ENCODE measurements around the gene IRGQ.
"Not testable (repeated sequence)": the region's sequence is repeated elsewhere in the genome, so short reads cannot be mapped to it uniquely, and the experiment has no call there.

IRGQ gene

GRCh38 chr19:43547926-43548325 is 48.0 kb downstream of the IRGQ start:
- not testable (repeated sequence) for H3K9me3 Mint-ChIP-seq; H3K27me3 Mint-ChIP-seq; DNase-seq; H3K4me1 Mint-ChIP-seq (ENCODE audit: low read depth in 2 of 2); ATAC-seq (replicated peaks); H3K4me3 Mint-ChIP-seq
- Mint-ChIP-seq H3K27ac (peak overlapping the region in 1 of 2 donors; percentile 74), H3K36me3 (ENCODE audit: insufficient read depth) (peaks cover 25% of the 10 kb centered on the region)

- no peak overlapping the region for H3K4me3 Mint-ChIP-seq
- no peak for ATAC-seq (replicated peaks)
- H3K27me3 Mint-ChIP-seq, result no peaks in the 10 kb centered on the region
- peaks cover 0 to 5% of the 10 kb centered on the region in 2 donors for H3K4me1 Mint-ChIP-seq (ENCODE audit: low read depth in 2 of 2)
- no peak for DNase-seq
- H3K36me3 Mint-ChIP-seq (ENCODE audit: insufficient read depth), result peaks cover 22% of the 10 kb centered on the region
- no peaks in the 10 kb centered on the region for H3K9me3 Mint-ChIP-seq
- H3K27ac Mint-ChIP-seq, result peak overlapping the region; percentile 74 to 87
Observed at GRCh38 chr19:43546581-43546980, 49.4 kb downstream of the IRGQ start.

GRCh38 chr19:43545981-43546380 is 50.0 kb downstream of the IRGQ start:
- H3K4me1 Mint-ChIP-seq (ENCODE audit: low read depth in 2 of 2), result peaks cover 0 to 3% of the 10 kb centered on the region in 2 donors
- no peak overlapping the region for H3K4me3 Mint-ChIP-seq
- H3K27ac Mint-ChIP-seq, result peak overlapping the region in 1 of 2 donors; percentile 87
- DNase-seq, result no peak
- no peaks in the 10 kb centered on the region for H3K9me3 Mint-ChIP-seq
- peaks cover 22% of the 10 kb centered on the region for H3K36me3 Mint-ChIP-seq (ENCODE audit: insufficient read depth)
- no peaks in the 10 kb centered on the region for H3K27me3 Mint-ChIP-seq
- ATAC-seq (replicated peaks), result no peak

GRCh38 chr19:43545276-43545675 is 50.7 kb downstream of the IRGQ start:
- Mint-ChIP-seq H3K36me3 (ENCODE audit: insufficient read depth) (peaks cover 16% of the 10 kb centered on the region), H3K9me3 (no peaks in the 10 kb centered on the region), H3K27me3 (no peaks in the 10 kb centered on the region), H3K27ac (peak overlapping the region; percentile 64 to 87), H3K4me1 (ENCODE audit: low read depth in 2 of 2) (peaks cover 0 to 3% of the 10 kb centered on the region in 2 donors), H3K4me3 (no peak overlapping the region)
- ATAC-seq (replicated peaks) (no peak), DNase-seq (no peak)

- DNase-seq (no peak), ATAC-seq (replicated peaks) (no peak)
- Mint-ChIP-seq H3K9me3 (peaks cover 0 to 2% of the 10 kb centered on the region in 2 donors), H3K4me3 (no peak overlapping the region), H3K4me1 (ENCODE audit: low read depth in 2 of 2) (peaks cover 0 to 3% of the 10 kb centered on the region in 2 donors), H3K27ac (peak overlapping the region in 1 of 2 donors; percentile 69), H3K27me3 (no peaks in the 10 kb centered on the region), H3K36me3 (ENCODE audit: insufficient read depth) (peaks cover 11% of the 10 kb centered on the region)
Observed at GRCh38 chr19:43544077-43544476, 51.9 kb downstream of the IRGQ start.

GRCh38 chr19:43541920-43542650 is 53.8 kb downstream of the IRGQ start:
- H3K4me3 Mint-ChIP-seq, result no peak overlapping the region
- H3K9me3 Mint-ChIP-seq, result peaks cover 0 to 3% of the 10 kb centered on the region in 2 donors
- DNase-seq (no peak), ATAC-seq (replicated peaks) (no peak)
- peaks cover 15% of the 10 kb centered on the region for H3K36me3 Mint-ChIP-seq (ENCODE audit: insufficient read depth)
- H3K27me3 Mint-ChIP-seq, result no peaks in the 10 kb centered on the region
- H3K27ac Mint-ChIP-seq, result no peak overlapping the region
- peaks cover 0 to 3% of the 10 kb centered on the region in 2 donors for H3K4me1 Mint-ChIP-seq (ENCODE audit: low read depth in 2 of 2)

GRCh38 chr19:43540381-43540780 is 55.6 kb downstream of the IRGQ start:
- Mint-ChIP-seq H3K36me3 (ENCODE audit: insufficient read depth) (peaks cover 18% of the 10 kb centered on the region), H3K4me1 (ENCODE audit: low read depth in 2 of 2) (peaks cover 2 to 4% of the 10 kb centered on the region in 2 donors), H3K27me3 (no peaks in the 10 kb centered on the region), H3K4me3 (no peak overlapping the region), H3K27ac (peak overlapping the region in 1 of 2 donors; percentile 20), H3K9me3 (peaks cover 0 to 3% of the 10 kb centered on the region in 2 donors)
- ATAC-seq (replicated peaks) (no peak), DNase-seq (no peak)

GRCh38 chr19:43538922-43539321 is 57.0 kb downstream of the IRGQ start:
- H3K27ac Mint-ChIP-seq, result no peak overlapping the region
- peaks cover 0 to 3% of the 10 kb centered on the region in 2 donors for H3K9me3 Mint-ChIP-seq
- no peaks in the 10 kb centered on the region for H3K27me3 Mint-ChIP-seq
- ATAC-seq (replicated peaks), result no peak
- peaks cover 8 to 11% of the 10 kb centered on the region in 2 donors for H3K4me1 Mint-ChIP-seq (ENCODE audit: low read depth in 2 of 2)
- peaks cover 20% of the 10 kb centered on the region for H3K36me3 Mint-ChIP-seq (ENCODE audit: insufficient read depth)
- no peak overlapping the region for H3K4me3 Mint-ChIP-seq
- DNase-seq, result no peak

GRCh38 chr19:43534816-43535761 is 60.8 kb downstream of the IRGQ start:
- DNase-seq, result peak in 1 of 3 experiments; percentile 6
- peak overlapping the region in 1 of 2 donors; percentile 39 for H3K4me3 Mint-ChIP-seq
- H3K9me3 Mint-ChIP-seq, result peaks cover 0 to 3% of the 10 kb centered on the region in 2 donors
- H3K36me3 Mint-ChIP-seq (ENCODE audit: insufficient read depth), result peaks cover 24% of the 10 kb centered on the region
- peaks cover 21 to 23% of the 10 kb centered on the region in 2 donors for H3K4me1 Mint-ChIP-seq (ENCODE audit: low read depth in 2 of 2)
- ATAC-seq (replicated peaks), result no peak
- H3K27ac Mint-ChIP-seq, result peak overlapping the region in 1 of 2 donors; percentile 73
- H3K27me3 Mint-ChIP-seq, result no peaks in the 10 kb centered on the region
